ENCODE data around the gene PVALB.

PVALB gene

DNA sequence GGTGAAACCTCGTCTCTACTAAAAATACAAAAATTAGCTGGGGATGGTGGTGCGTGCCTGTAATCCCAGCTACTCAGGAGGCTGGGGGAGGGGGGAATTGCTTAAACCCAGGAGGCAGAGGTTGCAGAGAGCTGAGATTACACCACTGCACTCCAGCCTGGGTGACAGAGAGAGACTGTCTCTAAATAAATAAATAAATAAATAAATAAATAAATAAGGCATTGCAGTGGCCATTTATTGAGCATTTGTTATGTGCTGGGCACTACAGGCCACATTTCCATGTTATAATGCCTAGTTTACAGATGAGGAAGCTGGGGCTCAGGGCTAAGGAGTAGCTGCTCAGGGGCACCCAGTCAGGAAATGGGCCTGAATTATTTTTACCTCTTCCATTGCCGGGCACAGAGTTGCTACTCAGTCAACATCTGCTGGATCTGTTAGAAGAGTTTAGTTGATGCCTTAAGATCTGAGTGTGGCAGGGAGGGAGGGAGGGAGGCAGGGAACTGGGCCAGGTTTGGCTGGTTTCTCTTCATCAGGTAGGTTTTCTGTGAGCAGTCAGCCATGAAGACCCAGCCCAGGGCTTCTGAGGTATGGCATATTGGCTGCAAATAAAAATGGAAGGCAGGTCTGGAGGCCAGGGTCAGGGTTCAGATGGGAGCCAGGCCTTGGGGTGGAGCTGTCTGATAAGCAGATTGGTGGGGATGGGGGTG, 5.6 kb downstream of the PVALB start:
- no peak for DNase-seq (ENCODE audit: low read depth)

DNA sequence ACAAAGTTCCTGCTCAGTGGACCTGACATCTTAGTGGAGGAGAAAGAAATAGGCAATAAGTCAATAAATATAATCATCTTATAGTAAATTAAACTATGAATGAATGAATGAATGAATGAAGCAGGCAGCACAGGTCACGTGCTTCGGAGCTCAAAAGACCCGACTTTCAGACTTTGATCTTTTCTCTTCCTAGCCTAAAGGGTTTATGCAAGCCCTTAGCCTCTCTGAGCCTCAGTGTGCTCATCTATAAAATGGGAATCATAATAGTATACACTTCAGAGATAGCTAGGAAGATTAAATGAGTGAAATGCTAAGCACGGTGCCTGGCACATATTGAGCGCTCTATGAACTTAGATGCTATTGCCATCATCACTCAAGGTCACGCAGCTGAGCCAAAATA, 7.5 kb downstream of the PVALB start:
- DNase-seq (ENCODE audit: low read depth) = no peak

DNA sequence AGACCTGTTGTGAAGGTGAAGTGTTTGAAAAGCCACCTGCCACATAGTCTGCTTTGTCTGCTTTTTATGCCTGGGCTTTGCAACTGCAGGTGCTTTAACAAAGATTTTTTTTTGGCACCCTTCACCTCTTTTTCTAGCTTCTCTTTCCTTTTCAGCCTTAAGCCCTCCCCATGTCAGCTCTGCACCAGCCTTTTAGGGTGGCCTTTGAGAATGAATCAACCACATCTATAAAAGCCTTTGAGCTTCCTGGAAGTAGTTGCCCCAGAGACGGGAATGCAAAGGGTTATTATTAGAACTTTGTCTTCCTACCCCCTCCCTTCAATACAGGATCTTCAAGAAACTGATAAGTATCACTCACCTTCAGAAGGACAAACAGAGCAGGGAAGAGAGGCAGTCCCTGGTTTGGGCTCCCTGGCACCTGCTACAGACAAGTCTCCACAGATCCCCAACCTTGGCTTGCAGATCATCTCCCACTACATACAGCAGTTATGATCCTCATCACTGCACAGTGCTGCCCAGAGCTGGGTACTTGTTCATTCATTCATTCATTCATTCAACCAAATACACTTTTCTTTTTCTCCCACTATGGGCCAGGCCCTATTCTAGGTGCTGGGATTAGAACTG, 8.0 kb downstream of the PVALB start:
- no peak for DNase-seq (ENCODE audit: low read depth)

DNA sequence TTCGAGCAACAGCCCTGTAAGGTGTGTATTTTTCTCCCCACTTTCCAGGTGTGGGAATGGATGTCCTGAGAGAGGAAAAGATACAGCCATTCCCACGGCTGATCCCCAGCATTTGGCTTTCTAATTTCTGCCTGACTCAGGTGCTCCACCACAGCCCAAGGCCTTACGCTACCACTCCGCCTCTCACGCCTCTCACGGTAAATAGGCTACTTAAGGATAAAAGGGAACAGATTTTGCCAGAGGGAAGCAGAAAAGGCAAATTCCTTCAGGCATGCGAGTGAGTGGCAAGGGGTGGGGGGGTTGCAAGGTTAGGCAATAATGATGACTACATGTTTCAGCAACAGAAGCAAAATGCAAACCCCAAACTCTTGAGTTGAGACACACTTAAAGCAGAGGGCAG, 9.2 kb downstream of the PVALB start:
- DNase-seq (ENCODE audit: low read depth) = no peak

DNA sequence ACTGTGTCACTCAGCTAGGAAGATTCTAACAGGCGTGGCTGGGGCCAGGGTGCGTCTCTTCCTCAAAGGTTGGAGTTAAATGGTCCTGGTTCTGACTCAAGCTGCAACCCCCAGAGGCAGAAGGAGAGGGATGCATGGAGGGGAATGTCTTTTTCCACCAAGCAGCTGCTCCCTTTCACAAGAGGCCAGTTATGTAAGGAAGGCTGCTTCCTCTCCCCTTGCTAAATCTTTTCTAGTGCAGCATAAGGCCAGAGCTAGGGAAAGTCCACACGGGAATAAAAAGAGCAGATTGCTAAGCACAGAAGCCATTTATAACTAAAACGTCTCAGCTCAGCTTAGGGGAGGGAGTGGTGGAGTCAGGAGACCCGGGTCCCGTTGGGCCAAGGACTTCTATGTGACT, 10.0 kb downstream of the PVALB start:
- no peak for DNase-seq (ENCODE audit: low read depth)

DNA sequence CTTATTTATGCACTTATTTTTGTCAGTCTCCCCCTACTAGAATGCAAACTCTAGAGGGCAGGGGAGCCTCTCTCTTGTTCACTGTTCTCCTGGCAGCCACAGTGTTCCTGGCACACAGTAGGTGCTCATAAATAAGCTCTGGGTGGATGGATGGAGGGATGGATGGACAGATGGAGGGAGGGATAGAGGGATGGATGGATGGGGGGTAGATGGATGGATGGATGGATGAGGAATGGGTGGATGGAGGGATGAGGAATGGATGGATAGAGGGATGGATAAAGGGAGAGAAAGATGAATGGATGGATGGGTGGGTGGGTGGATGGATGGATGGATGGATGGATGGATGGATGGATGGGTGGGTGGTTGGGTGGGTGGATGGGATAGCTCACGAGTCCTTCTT, 13.5 kb downstream of the PVALB start:
- no peak for DNase-seq (ENCODE audit: low read depth)

DNA sequence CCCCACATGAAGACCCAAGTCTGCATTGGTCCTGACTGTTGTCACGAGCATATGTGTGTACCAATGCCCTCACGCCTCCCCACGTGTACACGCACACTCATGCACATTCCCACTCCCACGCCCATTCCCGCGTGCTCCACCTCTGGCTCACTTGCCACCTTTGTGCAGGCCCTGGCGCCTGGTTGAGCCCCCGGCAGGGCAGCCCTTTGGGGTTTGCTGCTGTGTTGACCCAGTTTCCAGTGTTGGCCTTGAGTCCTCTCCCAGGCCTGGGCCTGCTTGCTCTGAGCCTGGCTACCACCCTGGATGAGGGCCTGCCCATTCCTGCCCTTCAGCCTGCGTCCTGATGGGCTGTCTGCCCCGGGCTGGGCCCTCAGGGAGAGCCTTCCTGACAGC, 18.2 kb downstream of the PVALB start:
- DNase-seq (ENCODE audit: low read depth) = no peak

DNA sequence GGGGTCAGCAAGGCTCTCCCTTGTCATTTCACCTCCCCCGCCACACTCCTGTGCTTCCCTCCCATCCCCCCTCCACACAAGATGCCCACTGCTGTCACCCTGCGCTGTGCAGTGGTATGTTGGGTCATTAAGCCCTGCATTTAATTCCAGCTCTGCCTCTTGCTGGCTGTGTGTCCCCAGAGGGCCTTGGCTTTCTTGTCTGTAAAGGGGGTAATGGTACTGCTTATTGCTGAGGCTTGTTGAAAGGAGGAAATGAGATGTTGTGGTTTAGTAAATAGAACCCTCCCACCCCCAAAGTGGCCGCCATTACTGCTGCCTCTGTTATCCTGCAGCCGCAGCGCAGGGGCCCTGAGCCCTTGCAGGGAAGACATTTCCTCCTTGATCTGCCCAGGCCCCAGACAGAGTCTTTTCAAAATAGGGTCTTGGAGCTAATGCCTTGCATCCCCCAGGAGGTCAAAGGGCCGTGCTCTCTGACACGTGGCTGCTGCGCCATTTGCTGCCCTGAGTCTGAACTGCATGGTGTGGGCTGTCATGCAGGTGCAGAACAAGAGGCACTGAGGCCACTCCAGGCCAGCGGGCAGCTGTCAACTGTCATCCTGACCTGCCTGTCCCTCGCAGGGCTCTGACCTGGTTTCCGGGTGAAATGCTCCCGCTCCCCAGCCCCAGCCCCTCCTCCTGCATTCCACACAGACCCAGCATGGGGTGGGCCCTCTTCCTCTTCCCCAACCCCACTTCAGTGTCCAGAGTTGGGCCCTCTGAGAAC, 18.7 kb downstream of the PVALB start:
- DNase-seq (ENCODE audit: low read depth) = no peak

DNA sequence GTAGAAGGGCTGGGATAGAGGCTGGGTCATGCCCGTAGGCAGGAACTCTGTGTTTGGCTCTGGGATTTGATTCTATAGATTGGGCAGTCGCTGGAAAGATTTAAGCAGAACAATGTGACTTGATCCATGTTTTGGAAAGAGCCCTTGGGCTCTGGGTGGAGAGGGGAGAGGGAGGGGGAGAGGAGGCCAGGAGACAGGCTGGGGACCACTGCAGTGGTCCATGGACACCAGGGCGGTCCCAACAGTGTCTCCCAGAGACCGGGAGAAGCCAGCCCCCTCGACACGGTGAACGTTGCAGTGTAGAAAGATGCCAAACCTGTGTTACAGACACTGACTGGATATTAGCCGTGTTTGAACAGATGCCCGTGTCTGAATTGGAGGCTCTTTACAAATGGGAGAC, 19.5 kb downstream of the PVALB start:
- no peak for DNase-seq (ENCODE audit: low read depth)

DNA sequence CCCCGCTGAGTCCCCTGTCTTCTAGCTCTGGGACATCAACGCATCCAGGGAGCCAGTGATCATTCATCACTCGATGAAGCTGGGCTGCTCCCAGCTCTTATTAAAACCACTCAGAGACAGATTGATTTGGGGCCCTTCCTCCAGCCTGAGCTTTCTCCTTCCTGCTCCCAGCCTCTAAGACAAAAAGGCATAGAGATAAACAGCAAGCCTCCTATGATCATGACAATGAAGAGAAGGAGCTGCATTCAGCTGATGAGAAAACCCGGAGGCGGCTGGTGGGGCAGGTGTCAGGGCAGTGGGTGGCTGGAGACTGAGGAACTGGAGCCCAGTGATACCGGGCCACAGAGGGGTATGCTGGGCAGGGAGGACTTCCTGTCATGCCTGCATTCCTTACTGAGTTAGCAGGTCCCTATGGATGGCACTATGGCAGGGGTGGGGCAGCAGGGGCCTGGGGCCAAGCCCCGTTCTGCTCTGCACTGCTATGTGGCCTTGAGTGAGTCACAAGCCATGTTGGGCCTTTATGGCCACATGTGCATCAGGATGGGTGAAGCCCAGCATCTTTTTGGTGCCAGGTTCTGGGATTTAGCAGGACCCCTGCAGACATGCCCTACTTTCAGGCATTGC, 20.2 kb downstream of the PVALB start:
- no peak for DNase-seq (ENCODE audit: low read depth)

DNA sequence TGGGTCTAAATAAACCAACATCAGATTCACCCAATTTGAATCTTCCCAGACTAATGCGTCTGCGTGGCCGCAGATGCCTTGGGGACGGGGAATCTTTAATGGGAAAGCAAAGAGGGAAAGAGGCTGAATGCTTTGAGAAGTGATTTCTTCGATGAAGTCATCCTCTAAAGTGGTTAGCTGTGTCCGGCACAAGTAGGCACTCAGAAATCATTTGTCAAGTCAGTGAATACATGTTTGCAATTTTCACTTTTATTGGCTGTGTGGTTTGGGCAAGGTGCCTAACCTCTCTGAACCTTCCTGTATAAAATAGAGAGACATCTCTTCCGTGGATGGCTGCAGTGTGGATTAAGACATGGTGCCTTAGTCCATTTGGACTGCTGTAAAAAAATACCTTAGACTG, 21.2 kb downstream of the PVALB start:
- DNase-seq (ENCODE audit: low read depth) = no peak

DNA sequence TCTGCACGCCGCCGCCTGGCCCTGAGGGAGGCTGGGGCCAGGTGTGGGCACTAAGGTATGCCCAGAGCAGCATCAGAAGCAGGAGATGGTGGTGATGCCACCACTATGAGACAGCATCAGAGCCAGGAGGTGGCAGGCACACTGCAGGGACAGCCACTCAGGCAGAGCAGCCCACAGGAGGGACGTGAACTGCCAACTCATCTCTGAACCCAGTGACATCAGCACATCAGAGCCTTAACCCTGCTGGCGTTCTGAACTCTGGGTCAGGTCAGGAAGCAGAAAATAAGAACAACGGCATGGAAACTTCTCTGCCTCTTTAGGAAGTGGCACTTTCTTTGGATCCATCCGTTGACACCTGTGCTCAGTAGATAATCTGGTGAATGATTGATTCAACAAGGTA, 26.2 kb downstream of the PVALB start:
- DNase-seq (ENCODE audit: low read depth) = no peak

DNA sequence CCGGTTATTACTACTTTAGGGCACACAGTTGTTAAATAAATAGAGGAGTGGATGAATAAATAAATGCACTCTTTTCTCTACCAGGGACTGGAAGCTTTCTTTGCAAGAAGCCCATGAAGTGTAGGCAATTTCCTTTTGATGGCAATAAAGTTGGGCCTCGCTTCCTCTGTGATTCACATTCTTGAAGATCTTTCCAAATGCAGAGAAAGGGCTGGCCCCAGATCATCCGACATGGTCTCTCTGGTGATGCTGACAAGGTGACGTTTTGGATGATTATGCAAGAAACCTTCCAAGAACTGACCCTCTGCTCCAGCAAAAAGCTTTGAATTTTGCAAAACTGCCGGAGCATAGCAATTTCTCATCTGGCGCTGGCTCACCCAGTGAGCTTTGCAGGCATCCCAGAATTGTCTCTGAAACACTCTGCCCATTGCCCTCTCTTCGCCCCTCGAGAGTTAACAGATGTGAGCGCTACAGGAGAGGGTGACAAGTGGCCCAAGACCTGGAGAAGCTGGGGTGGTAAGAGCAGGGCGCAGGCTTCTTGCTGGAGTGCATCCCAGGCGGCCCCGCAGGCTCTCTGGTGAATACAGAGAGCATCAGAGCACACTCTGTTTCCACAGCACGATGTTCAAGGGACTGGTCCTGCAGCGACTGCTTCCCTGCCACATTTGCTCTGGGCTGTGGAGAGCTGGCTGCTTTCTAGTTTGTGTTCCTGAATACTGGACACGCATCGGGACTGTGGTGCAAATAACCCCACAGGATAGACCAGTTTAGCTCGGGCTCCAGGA, 29.4 kb downstream of the PVALB start:
- DNase-seq (ENCODE audit: low read depth) = no peak

DNA sequence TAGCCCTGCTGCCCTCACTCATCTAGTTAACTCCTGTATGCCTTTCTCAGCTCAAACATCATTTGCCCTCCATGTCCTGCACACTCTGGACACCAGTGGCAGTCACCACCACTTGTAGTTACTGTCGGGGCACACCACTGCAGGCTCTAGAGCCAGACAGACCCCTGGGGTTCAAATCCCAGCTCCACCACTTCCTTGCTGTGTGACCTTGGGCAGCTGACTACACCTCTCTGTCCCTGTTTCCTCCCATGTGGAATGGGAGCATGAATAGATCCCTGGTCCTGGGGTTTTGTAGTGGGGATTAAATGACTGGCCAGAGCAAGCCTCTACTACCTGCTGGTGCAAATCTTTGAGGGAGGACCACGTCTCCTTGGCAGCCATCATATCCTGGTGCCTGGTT, 33.1 kb downstream of the PVALB start:
- no peak for DNase-seq (ENCODE audit: low read depth)

DNA sequence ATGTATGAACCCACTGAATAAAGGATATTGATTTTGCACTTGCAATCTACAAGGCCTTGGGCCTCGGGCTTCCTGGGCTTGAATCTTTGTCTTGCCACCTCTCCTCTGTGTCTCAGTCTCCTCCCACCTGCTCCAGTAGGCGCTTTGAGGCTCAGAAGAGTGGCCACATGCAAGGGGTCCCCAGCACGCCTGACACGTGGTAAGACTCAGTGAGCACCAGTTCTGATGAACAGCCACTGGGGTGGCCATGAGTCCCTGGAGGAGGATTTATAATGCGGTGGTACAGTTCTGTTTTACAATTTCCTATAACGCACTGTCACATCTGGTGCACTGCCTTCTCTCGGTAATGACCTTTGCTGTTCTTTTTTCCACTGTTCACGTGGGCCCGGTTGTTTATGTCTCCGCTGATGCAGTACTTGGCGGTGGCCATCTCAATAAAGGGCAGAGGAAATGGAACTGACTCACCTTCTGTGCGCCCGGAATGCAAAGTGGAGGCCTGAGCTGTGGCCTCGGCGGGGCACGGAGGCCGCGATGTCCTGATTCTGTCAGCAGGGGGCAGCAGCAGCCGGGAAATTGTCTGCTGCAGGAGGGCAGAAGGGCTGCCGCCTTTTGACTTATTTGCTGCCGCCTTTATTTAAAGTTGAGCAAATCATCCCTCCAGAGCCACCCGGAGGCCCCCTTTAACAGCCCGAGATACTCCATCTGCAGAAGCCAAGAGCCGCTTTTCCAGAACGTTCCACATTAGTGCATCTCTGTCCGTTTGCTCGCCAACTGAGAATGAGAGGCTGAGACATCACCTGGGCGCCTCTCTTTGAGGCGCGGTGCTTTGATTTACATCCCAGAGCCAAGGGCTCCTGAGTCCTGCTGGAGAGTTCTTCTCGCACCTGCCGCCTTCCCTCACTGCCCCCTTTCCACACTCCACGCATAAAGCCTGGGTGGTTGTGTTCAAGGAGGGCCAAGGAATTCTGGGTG, 34.9 kb downstream of the PVALB start:
- peak; percentile 39 for DNase-seq (ENCODE audit: low read depth)

DNA sequence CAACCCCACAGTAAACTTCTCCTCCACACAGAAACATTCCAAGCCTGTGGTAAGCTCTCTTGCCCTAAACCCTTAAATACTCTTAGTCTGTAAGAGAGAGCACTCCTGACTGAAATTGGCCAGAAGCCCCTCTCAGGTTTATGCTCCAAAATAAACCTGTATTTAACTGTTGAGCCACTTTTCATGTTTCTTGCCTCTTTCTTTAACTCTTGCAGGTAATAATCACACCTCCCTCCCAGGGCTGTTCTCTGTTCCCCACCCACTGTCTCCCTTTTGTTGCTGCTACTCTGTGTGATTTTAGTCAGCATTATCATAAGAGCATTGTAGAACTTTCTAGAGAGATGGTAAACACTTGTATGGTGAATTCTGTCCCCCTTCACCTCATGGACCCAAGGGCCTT, 38.8 kb downstream of the PVALB start:
- DNase-seq (ENCODE audit: low read depth) = no peak

DNA sequence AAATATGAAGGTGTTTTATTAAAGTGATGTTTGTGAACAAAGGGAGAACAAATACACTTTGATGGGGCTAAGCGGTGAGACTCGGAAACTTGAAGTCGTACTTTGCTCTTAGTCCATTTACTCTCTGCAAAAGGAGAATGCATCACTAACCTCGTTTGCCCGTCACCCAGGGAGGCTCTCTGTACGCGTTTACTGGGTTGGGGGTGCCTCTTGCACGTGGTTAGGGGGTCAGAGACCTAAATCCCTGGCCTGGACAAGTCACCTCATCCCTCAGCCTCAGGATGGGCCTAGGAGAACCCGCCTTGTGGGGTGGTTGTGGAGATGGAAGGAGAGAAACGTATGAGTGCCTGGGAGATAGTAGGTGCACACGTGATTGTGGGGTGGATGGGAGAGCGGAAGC, 40.1 kb downstream of the PVALB start:
- DNase-seq (ENCODE audit: low read depth) = no peak

DNA sequence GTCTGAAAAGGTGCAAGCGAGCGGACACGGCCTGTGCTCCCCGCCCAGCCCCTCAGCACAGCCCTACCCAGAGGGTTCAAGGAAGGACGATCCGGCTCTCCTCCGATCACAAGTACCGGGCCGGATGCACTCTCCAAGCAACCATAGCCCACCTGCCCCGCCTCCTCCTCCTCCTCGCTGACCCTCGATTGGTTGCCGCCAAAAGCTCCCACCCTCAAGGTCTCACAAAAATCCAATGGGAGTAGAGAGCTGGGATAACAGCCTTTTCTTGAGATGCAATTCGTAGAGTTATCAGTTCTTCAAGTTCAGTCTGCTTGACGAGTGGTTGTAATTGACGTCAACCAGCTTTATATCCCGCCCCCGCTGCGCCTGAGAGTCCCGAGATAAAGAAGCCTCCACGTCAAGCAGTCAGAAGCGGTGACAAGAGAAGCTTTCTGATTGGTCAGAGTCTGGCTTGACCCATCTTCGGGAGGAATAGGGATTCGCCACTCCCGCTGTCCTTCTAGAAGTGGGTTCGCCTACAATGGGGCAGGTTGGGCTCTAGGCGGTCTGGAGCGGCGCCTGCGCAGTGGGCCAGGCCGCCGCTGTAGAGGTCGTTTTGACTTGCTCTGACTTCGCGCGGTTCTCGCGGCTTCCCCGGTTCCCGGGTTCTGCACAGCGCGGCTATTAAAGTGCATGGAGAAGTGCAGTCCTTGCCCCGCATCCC, 40.7 kb downstream of the PVALB start, which contains the start of gene IFT27:
Gene IFT27, minus strand, starts transcription at position 156 of the 706 bp plus-strand sequence. CDS start 412 bp downstream, outside the sequence.
- peak; percentile 92 for DNase-seq (ENCODE audit: low read depth)

DNA sequence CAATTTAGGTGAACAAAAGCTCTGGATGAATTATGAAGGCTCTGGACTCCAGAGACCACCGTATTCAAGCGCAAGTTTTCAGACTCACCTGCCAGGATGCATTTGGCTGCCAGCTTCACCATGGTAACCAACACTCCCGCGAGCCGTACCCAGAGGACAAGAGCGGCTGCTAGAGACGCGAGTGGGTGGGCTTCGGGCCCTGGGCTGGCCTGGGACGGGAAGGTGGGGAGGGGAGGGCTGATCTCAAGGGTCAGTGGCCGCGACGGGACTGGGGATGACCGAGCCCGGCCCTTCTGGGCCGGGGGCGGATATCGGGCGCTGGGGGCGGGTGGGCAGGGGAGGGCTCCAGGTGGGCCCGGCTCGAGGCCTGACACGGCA, 41.3 kb downstream of the PVALB start:
- no peak for DNase-seq (ENCODE audit: low read depth)

DNA sequence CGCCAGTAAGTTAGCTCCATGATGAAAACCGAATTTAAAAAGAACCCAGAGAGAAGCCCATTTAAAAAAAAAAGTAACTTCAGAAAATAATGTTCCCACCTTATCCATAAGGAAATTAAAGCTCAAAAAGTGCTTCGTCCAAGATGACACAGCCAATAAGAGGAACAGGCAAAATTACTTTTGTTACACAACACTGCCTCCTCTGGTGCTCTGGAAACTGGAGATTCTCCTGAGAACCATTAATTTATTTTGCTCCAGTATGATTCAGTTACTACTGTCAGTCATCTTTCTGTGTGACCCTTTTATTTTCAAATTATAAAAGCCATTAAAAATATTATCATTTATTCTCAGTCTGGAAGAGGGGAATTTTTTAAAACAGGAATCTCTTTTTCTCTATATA, 42.9 kb downstream of the PVALB start:
- no peak for DNase-seq (ENCODE audit: low read depth)

Measured in HS-27A (cell line).